HepG2 (cell line): ENCODE data around the gene SHISAL1. TPM values are rescaled to one million over a fixed set of nuclear protein-coding genes. Genes with fewer than 3 reads are reported as not detected.

Experiments used
- polyA plus RNA-seq, 8 experiments: library from polyadenylated mRNA; depleted of rRNA in 3 of 8; stranded (reverse) in 7 of 8; unstranded in 1 of 8; fragments of >200 nt; fragmentation: Illumina TruSeq in 4 of 8; extraction: Trizol in 4 of 8; gene quantifications; 2 replicates each; pipeline versions ENCODE4 v1.2.1 to v1.2.3, GENCODE V29; 2011 to 2016; ENCODE audit warnings: low read depth in 4 of 8, missing spikeins in 1 of 8, mixed read lengths in 1 of 8; ENCODE audit not compliant: insufficient read depth in 1 of 8
- total RNA-seq, 5 experiments: library from RNA; depleted of rRNA; stranded (reverse); fragments of >200 nt; fragmentation: Illumina TruSeq; extraction: Trizol; gene quantifications; 2 replicates each; pipeline ENCODE4 v1.2.3, GENCODE V29; 2016; ENCODE audit warnings: low read depth in 1 of 5
- TF ChIP-seq, protein P1 (sequence below): sonication (generic); formaldehyde crosslinking; IDR thresholded peaks from 2 replicates; pipeline ENCODE4 v1.4.0; 2020; ENCODE audit warnings: missing genetic modification reagents
- TF ChIP-seq, protein P2 (sequence below), 2 experiments: fragments of 450-650 bp in 1 of 2; sonication (generic) in 1 of 2; formaldehyde crosslinking in 1 of 2; IDR thresholded peaks; 2 replicates each; pipeline versions ENCODE4 v1.6.1 to v1.8.0; 2016 to 2022; ENCODE audit warnings: antibody characterized with exemption in 1 of 2, mild to moderate bottlenecking in 1 of 2, missing genetic modification reagents in 1 of 2

The SHISAL1 gene
- total and polyA plus RNA-seq, 2 of the 13 experiments (the other 11 are each of a cell fraction or from before 2014, with no cell fraction given) = not detected

- TF ChIP-seq, protein P1, sequence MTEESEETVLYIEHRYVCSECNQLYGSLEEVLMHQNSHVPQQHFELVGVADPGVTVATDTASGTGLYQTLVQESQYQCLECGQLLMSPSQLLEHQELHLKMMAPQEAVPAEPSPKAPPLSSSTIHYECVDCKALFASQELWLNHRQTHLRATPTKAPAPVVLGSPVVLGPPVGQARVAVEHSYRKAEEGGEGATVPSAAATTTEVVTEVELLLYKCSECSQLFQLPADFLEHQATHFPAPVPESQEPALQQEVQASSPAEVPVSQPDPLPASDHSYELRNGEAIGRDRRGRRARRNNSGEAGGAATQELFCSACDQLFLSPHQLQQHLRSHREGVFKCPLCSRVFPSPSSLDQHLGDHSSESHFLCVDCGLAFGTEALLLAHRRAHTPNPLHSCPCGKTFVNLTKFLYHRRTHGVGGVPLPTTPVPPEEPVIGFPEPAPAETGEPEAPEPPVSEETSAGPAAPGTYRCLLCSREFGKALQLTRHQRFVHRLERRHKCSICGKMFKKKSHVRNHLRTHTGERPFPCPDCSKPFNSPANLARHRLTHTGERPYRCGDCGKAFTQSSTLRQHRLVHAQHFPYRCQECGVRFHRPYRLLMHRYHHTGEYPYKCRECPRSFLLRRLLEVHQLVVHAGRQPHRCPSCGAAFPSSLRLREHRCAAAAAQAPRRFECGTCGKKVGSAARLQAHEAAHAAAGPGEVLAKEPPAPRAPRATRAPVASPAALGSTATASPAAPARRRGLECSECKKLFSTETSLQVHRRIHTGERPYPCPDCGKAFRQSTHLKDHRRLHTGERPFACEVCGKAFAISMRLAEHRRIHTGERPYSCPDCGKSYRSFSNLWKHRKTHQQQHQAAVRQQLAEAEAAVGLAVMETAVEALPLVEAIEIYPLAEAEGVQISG = no peak
- TF ChIP-seq, protein P2, sequence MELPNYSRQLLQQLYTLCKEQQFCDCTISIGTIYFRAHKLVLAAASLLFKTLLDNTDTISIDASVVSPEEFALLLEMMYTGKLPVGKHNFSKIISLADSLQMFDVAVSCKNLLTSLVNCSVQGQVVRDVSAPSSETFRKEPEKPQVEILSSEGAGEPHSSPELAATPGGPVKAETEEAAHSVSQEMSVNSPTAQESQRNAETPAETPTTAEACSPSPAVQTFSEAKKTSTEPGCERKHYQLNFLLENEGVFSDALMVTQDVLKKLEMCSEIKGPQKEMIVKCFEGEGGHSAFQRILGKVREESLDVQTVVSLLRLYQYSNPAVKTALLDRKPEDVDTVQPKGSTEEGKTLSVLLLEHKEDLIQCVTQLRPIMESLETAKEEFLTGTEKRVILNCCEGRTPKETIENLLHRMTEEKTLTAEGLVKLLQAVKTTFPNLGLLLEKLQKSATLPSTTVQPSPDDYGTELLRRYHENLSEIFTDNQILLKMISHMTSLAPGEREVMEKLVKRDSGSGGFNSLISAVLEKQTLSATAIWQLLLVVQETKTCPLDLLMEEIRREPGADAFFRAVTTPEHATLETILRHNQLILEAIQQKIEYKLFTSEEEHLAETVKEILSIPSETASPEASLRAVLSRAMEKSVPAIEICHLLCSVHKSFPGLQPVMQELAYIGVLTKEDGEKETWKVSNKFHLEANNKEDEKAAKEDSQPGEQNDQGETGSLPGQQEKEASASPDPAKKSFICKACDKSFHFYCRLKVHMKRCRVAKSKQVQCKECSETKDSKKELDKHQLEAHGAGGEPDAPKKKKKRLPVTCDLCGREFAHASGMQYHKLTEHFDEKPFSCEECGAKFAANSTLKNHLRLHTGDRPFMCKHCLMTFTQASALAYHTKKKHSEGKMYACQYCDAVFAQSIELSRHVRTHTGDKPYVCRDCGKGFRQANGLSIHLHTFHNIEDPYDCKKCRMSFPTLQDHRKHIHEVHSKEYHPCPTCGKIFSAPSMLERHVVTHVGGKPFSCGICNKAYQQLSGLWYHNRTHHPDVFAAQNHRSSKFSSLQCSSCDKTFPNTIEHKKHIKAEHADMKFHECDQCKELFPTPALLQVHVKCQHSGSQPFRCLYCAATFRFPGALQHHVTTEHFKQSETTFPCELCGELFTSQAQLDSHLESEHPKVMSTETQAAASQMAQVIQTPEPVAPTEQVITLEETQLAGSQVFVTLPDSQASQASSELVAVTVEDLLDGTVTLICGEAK (IDR thresholded peaks at IDR 0.05) = no peak
- TF ChIP-seq, protein P2 (CRISPR knock-in tag; IDR thresholded peaks at IDR 0.05) = no peak
Measured at GRCh38 chr22:44357966-44358465, 45.3 kb upstream of the SHISAL1 start (continued).
